HCT116 (cell line): ENCODE measurements around the gene TNN. TPM values are rescaled to one million over a fixed set of nuclear protein-coding genes. Genes with fewer than 3 reads are reported as not detected.

ENCODE experiments used
- ATAC-seq: fragments of 200-7000 bp; cut with Tn5 transposase; 2 replicates; pipeline ENCODE4 v1.9.1; 2020; ENCODE audit warnings: mild to moderate bottlenecking, moderate library complexity
- BruUV-seq: library from RNA; stranded (reverse); fragments of 400-500 nt; replicated peaks from 2 replicates; lab custom pipeline; 2021; lab: Mats Ljungman, UMichigan
- CTCF ChIA-PET: fragments of 300-600 bp; sonication (Branson Sonifier 250); formaldehyde crosslinking; loops from one replicate; lab custom pipeline; 2021; ENCODE audit warnings: antibody characterized with exemption; lab: Charles Lee
- POLR2A ChIA-PET: fragments of 300-600, 350-600 bp; sonication (Branson Sonifier 250); formaldehyde crosslinking; loops from one replicate; lab custom pipeline; 2021; ENCODE audit warnings: antibody characterized with exemption; lab: Charles Lee
- RAD21 ChIA-PET, 2 experiments: fragments of 300-600 bp; sonication (Branson Sonifier 250); formaldehyde crosslinking; loops; one replicate each; lab custom pipeline; 2023; ENCODE audit warnings: low total read pairs in 2 of 2; ENCODE audit not compliant: uncharacterized antibody in 2 of 2, unreplicated experiment in 2 of 2, low non-redundant PET in 1 of 2; lab: Charles Lee
- DNase-seq: peaks from one replicate; pipeline ENCODE4 v3.0.0-alpha.2; 2010; ENCODE audit warnings: low read depth, low spot score
- H2AFZ ChIP-seq: fragments of 200-600 bp; shearing (Covaris generic), sonication (generic); 2 replicates; pipeline ENCODE4 v1.6.1; 2017; ENCODE audit warnings: low read depth, mixed run types, mixed read lengths, antibody characterized with exemption, low read length; ENCODE audit not compliant: poor library complexity, severe bottlenecking
- H3K27ac ChIP-seq: 2 replicates; pipeline ENCODE4 v1.5.1; 2012; ENCODE audit warnings: low read depth, low read length
- H3K27me3 ChIP-seq: fragments of 200-600 bp; sonication (generic); 2 replicates; pipeline ENCODE4 v1.6.1; 2016; ENCODE audit warnings: mixed run types, low read length, mixed read lengths; ENCODE audit not compliant: insufficient read depth
- H3K36me3 ChIP-seq, 2 experiments: fragments of 200-500 bp in 1 of 2; fragments of 200-600 bp in 1 of 2; sonication (Bioruptor generic) in 1 of 2; sonication (generic) in 1 of 2; 2 replicates each; pipeline versions ENCODE4 v1.5.1 to v1.6.1; 2014 to 2016; ENCODE audit warnings: low read length in 2 of 2, inconsistent platforms in 1 of 2, mixed read lengths in 1 of 2, mixed run types in 1 of 2; ENCODE audit not compliant: insufficient read depth in 2 of 2, control insufficient read depth in 1 of 2
- H3K4me1 ChIP-seq, 2 experiments: fragments of 200-600 bp in 1 of 2; sonication (generic) in 1 of 2; 2 replicates each; pipeline versions ENCODE4 v1.5.1 to v1.6.1; 2012 to 2017; ENCODE audit warnings: low read length in 2 of 2, inconsistent platforms in 1 of 2, mild to moderate bottlenecking in 1 of 2, mixed read lengths in 1 of 2, mixed run types in 1 of 2, moderate library complexity in 1 of 2; ENCODE audit not compliant: insufficient read depth in 2 of 2, control insufficient read depth in 1 of 2
- H3K4me2 ChIP-seq: fragments of 200-600 bp; sonication (generic); 2 replicates; pipeline ENCODE4 v1.6.1; 2017; ENCODE audit warnings: mixed run types, low read length, mixed read lengths
- H3K4me3 ChIP-seq, 2 experiments: fragments of 200-600 bp in 1 of 2; sonication (generic) in 1 of 2; replicated peaks in 1 of 2; 2 replicates each; pipeline ENCODE4 v1.5.1; 2011 to 2016; ENCODE audit warnings: low read length in 2 of 2, control low read depth in 1 of 2, low read depth in 1 of 2, mild to moderate bottlenecking in 1 of 2, mixed read lengths in 1 of 2, mixed run types in 1 of 2
- H3K79me2 ChIP-seq: fragments of 200-600 bp; sonication (generic); 2 replicates; pipeline ENCODE4 v1.6.1; 2017; ENCODE audit warnings: mild to moderate bottlenecking, mixed run types, low read length, moderate library complexity, mixed read lengths; ENCODE audit not compliant: insufficient read depth
- H3K9ac ChIP-seq: fragments of 200-600 bp; sonication (generic); 2 replicates; pipeline ENCODE4 v1.6.1; 2016; ENCODE audit warnings: low read length, mixed read lengths
- H3K9me2 ChIP-seq: fragments of 200-600 bp; sonication (generic), shearing (Covaris generic); 2 replicates; pipeline ENCODE4 v1.6.1; 2017; ENCODE audit warnings: mixed run types, mild to moderate bottlenecking, moderate library complexity; ENCODE audit not compliant: insufficient read depth
- H3K9me3 ChIP-seq, 2 experiments: fragments of 200-500 bp in 1 of 2; fragments of 200-600 bp in 1 of 2; sonication (Bioruptor generic) in 1 of 2; sonication (generic) in 1 of 2; 2 replicates each; pipeline ENCODE4 v1.6.1; 2014 to 2017; ENCODE audit warnings: low read length in 2 of 2, mixed read lengths in 2 of 2, inconsistent platforms in 1 of 2, low read depth in 1 of 2, mild to moderate bottlenecking in 1 of 2, mixed run types in 1 of 2, moderate library complexity in 1 of 2; ENCODE audit not compliant: control insufficient read depth in 1 of 2, insufficient read depth in 1 of 2
- H4K20me1 ChIP-seq: fragments of 200-600 bp; sonication (generic), shearing (Covaris generic); 2 replicates; pipeline ENCODE4 v1.6.1; 2017; ENCODE audit warnings: mixed run types, mild to moderate bottlenecking, moderate library complexity; ENCODE audit not compliant: insufficient read depth
- CBX3 ChIP-seq: IDR thresholded peaks from 2 replicates; pipeline ENCODE4 v1.6.1; 2012; ENCODE audit warnings: low read depth
- CEBPB ChIP-seq: IDR thresholded peaks from 2 replicates; pipeline ENCODE4 v1.6.1; 2012; ENCODE audit warnings: low read depth
- EGR1 ChIP-seq: IDR thresholded peaks from 2 replicates; pipeline ENCODE4 v1.6.1; 2012; ENCODE audit warnings: low read depth
- EZH2 ChIP-seq: fragments of 200-600 bp; sonication (generic); IDR thresholded peaks from 2 replicates; pipeline ENCODE4 v1.6.1; 2017; ENCODE audit warnings: antibody characterized with exemption, mixed run types
- FOSL1 ChIP-seq: IDR thresholded peaks from 2 replicates; pipeline ENCODE4 v1.6.1; 2012; ENCODE audit warnings: low read depth
- POLR2A ChIP-seq: IDR thresholded peaks from 2 replicates; pipeline ENCODE4 v1.7.0; 2011; ENCODE audit warnings: borderline replicate concordance; ENCODE audit not compliant: insufficient read depth, insufficient read length; ENCODE audit errors: extremely low read depth
- POLR2AphosphoS5 ChIP-seq: IDR thresholded peaks from 2 replicates; pipeline ENCODE4 v1.6.1; 2011; ENCODE audit warnings: mild to moderate bottlenecking, low read depth, low read length, moderate library complexity
- RAD21 ChIP-seq: IDR thresholded peaks from 2 replicates; pipeline ENCODE4 v1.6.1; 2012; ENCODE audit warnings: low read depth, mild to moderate bottlenecking
- SP1 ChIP-seq: IDR thresholded peaks from 2 replicates; pipeline ENCODE4 v1.6.1; 2012; ENCODE audit warnings: low read depth
- SRF ChIP-seq: IDR thresholded peaks from 2 replicates; pipeline ENCODE4 v1.6.1; 2012; ENCODE audit warnings: low read depth
- TCF7L2 ChIP-seq: IDR thresholded peaks from 2 replicates; pipeline ENCODE4 v1.7.0; 2011; ENCODE audit warnings: borderline replicate concordance, inconsistent platforms; ENCODE audit not compliant: insufficient read depth, insufficient read length; ENCODE audit errors: extremely low read depth
- YY1 ChIP-seq: IDR thresholded peaks from 2 replicates; pipeline ENCODE4 v1.6.1; 2011; ENCODE audit warnings: low read length, low read depth, moderate library complexity, mild to moderate bottlenecking; ENCODE audit not compliant: insufficient replicate concordance; ENCODE audit errors: extremely low read depth
- ZFX ChIP-seq: fragments of 450-650 bp; IDR thresholded peaks from 2 replicates; pipeline ENCODE4 v1.6.1; 2017
- ZNF274 ChIP-seq: fragments of 200-500 bp; sonication (Bioruptor generic); IDR thresholded peaks from 2 replicates; pipeline ENCODE4 v1.6.1; 2014; ENCODE audit warnings: mild to moderate bottlenecking, low read depth, low read length, inconsistent platforms
- intact Hi-C: fragments of 100-400 bp; cut with micrococcal nuclease; formaldehyde crosslinking; loops from 2 replicates; pipeline ENCODE4 v1.10.0; 2022
- total RNA-seq: library from RNA; stranded (reverse); gene quantifications from one replicate; pipeline ENCODE4 v1.2.1, GENCODE V29; 2021; ENCODE audit not compliant: unreplicated experiment
- TF ChIP-seq, protein P1 (sequence below): IDR thresholded peaks from 2 replicates; pipeline ENCODE4 v1.6.1; 2012
- TF ChIP-seq, protein P2 (sequence below): IDR thresholded peaks from 2 replicates; pipeline ENCODE4 v1.6.1; 2012; ENCODE audit warnings: low read depth
- TF ChIP-seq, protein P3 (sequence below): IDR thresholded peaks from 2 replicates; pipeline ENCODE4 v1.6.1; 2011; ENCODE audit warnings: mild to moderate bottlenecking, low read length, moderate library complexity; ENCODE audit not compliant: insufficient replicate concordance; ENCODE audit errors: extremely low read depth
- TF ChIP-seq, protein P4 (sequence below): IDR thresholded peaks from 2 replicates; pipeline ENCODE4 v1.6.1; 2012

The TNN gene
- total RNA-seq, 1 experiment from 2014 or later: not detected

DNA sequence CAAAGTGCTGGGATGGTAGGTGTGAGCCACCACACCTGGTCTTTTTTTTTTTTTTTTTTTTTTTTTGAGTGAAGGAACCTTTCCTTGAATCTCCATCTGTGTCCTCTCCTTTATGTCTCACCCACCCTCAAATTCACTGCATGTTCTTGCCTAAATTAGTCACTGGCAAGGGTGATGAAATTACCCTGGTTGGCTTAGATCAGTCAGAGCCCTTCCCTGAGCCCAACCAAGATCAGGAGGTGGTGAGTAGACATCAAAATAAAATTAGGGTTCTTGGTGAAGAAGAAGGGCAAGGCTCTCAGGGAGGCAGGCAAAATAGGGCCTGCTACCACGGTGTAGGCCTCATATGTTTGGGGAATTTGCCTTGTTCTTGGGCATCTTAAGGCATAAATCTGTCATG, 5.3 kb upstream of the TNN start:
- no peak overlapping the region for H3K27ac ChIP-seq
- no peak overlapping the region for H2AFZ ChIP-seq
- no peaks in the 10 kb centered on the region for H3K79me2 ChIP-seq
- no peak for ATAC-seq
- no peak overlapping the region for H3K4me2 ChIP-seq
- intact Hi-C loops: no loop called here
- H3K9me3 ChIP-seq: no peaks in the 10 kb centered on the region
- H3K9ac ChIP-seq: no peak overlapping the region
- TF ChIP-seq TCF7L2 (no peak), RAD21 (no peak), ZFX (no peak), YY1 (no peak), POLR2A (no peak), POLR2AphosphoS5 (no peak), EGR1 (no peak), EZH2 (no peak), CBX3 (no peak), SRF (no peak), CEBPB (no peak), SP1 (no peak), ZNF274 (no peak), FOSL1 (no peak)
- TF ChIP-seq, protein P1, sequence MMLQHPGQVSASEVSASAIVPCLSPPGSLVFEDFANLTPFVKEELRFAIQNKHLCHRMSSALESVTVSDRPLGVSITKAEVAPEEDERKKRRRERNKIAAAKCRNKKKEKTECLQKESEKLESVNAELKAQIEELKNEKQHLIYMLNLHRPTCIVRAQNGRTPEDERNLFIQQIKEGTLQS: no peak
- TF ChIP-seq, protein P2, sequence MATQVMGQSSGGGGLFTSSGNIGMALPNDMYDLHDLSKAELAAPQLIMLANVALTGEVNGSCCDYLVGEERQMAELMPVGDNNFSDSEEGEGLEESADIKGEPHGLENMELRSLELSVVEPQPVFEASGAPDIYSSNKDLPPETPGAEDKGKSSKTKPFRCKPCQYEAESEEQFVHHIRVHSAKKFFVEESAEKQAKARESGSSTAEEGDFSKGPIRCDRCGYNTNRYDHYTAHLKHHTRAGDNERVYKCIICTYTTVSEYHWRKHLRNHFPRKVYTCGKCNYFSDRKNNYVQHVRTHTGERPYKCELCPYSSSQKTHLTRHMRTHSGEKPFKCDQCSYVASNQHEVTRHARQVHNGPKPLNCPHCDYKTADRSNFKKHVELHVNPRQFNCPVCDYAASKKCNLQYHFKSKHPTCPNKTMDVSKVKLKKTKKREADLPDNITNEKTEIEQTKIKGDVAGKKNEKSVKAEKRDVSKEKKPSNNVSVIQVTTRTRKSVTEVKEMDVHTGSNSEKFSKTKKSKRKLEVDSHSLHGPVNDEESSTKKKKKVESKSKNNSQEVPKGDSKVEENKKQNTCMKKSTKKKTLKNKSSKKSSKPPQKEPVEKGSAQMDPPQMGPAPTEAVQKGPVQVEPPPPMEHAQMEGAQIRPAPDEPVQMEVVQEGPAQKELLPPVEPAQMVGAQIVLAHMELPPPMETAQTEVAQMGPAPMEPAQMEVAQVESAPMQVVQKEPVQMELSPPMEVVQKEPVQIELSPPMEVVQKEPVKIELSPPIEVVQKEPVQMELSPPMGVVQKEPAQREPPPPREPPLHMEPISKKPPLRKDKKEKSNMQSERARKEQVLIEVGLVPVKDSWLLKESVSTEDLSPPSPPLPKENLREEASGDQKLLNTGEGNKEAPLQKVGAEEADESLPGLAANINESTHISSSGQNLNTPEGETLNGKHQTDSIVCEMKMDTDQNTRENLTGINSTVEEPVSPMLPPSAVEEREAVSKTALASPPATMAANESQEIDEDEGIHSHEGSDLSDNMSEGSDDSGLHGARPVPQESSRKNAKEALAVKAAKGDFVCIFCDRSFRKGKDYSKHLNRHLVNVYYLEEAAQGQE: no peak
- TF ChIP-seq, protein P3, sequence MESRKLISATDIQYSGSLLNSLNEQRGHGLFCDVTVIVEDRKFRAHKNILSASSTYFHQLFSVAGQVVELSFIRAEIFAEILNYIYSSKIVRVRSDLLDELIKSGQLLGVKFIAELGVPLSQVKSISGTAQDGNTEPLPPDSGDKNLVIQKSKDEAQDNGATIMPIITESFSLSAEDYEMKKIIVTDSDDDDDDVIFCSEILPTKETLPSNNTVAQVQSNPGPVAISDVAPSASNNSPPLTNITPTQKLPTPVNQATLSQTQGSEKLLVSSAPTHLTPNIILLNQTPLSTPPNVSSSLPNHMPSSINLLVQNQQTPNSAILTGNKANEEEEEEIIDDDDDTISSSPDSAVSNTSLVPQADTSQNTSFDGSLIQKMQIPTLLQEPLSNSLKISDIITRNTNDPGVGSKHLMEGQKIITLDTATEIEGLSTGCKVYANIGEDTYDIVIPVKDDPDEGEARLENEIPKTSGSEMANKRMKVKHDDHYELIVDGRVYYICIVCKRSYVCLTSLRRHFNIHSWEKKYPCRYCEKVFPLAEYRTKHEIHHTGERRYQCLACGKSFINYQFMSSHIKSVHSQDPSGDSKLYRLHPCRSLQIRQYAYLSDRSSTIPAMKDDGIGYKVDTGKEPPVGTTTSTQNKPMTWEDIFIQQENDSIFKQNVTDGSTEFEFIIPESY: no peak
- TF ChIP-seq, protein P4, sequence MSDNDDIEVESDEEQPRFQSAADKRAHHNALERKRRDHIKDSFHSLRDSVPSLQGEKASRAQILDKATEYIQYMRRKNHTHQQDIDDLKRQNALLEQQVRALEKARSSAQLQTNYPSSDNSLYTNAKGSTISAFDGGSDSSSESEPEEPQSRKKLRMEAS: no peak
- TF ChIP-seq, all 23 proteins: peak for 0
- BruUV-seq: no TSS peak
- Histone ChIP-seq H3K4me1 (no peaks in the 10 kb centered on the region), H3K4me3 (no peak overlapping the region), H4K20me1 (no peaks in the 10 kb centered on the region), H3K27me3 (peaks cover 9% of the 10 kb centered on the region; the same call in 1 of the 2 replicates), H3K36me3 (no peaks in the 10 kb centered on the region), H3K9me2 (no peaks in the 10 kb centered on the region)
- ChIA-PET CTCF (interaction anchor here (1.7 kb wide), 1 partner anchor 63 kb away, joined by 6 read pairs; no protein-coding TSS in a partner anchor), POLR2A (no interaction called here), RAD21 (no interaction called here)
- DNase-seq: no peak
